ENCODE measurements around the gene CACNA1C. TPM values are rescaled to one million over a fixed set of nuclear protein-coding genes. Genes with fewer than 3 reads are reported as not detected.

Gene CACNA1C
- total RNA-seq, 1 experiment from 2014 or later = 1.1 TPM

GRCh38 chr12:2355198-2355597 is 302.4 kb downstream of the CACNA1C start:
- no peak overlapping the region for H3K9ac ChIP-seq (ENCODE audit: extremely low read depth, insufficient read length, low read length)
- no peak for DNase-seq
- no peak for TF ChIP-seq CTCF (conservative IDR thresholded peaks at IDR 0.05)
- Mint-ChIP-seq H3K4me3 (no peak overlapping the region), H3K9me3 (no peaks in the 10 kb centered on the region), H3K36me3 (ENCODE audit: insufficient read depth in 1 of 3, low read depth in 3 of 3) (no peaks in the 10 kb centered on the region), H3K27ac (no peak overlapping the region), H3K4me1 (peaks cover 11 to 16% of the 10 kb centered on the region in 2 experiments), H3K27me3 (ENCODE audit: low read depth) (peaks cover 6% of the 10 kb centered on the region)
- no peaks in the 10 kb centered on the region for H3K9me3 ChIP-seq (ENCODE audit: control insufficient read depth, low read depth, low read length)
- no peaks in the 10 kb centered on the region for H4K20me1 ChIP-seq (ENCODE audit: control insufficient read depth, insufficient read depth, insufficient read length)
- no peak overlapping the region for H3K14ac ChIP-seq (ENCODE audit: insufficient read depth, low read length)
- H3K79me1 ChIP-seq (ENCODE audit: insufficient read depth, low read depth, low read length, poor library complexity, severe bottlenecking) = no peaks in the 10 kb centered on the region
- no peak overlapping the region for H4K91ac ChIP-seq (ENCODE audit: insufficient read length, low read depth, low read length)
- WGBS (ENCODE audit: extremely low coverage, insufficient read length, low lambda C conversion rate) = no CpG with 5 or more reads among the region's 3 CpGs
- no peak overlapping the region for H2BK5ac ChIP-seq (ENCODE audit: insufficient read length, low read length)
- no peak overlapping the region for H4K8ac ChIP-seq (replicated peaks; ENCODE audit: insufficient read length, low read depth, low read length)
- H3K56ac ChIP-seq (ENCODE audit: insufficient read length, low read depth, low read length) = no peak overlapping the region
- no peak overlapping the region for H4K5ac ChIP-seq (ENCODE audit: insufficient read length, low read depth, low read length)
- no peak overlapping the region for H2BK20ac ChIP-seq (ENCODE audit: low read depth, low read length, poor library complexity, severe bottlenecking)
- H3K23ac ChIP-seq (ENCODE audit: insufficient read length, low read depth, low read length) = no peak overlapping the region
- H3K4me2 ChIP-seq (ENCODE audit: insufficient read depth, insufficient read length, low read length) = no peak overlapping the region
- no peak overlapping the region for H2BK15ac ChIP-seq (ENCODE audit: low read depth, low read length)
- no peaks in the 10 kb centered on the region for H3K23me2 ChIP-seq (ENCODE audit: insufficient read length, low read depth, low read length, poor library complexity, severe bottlenecking)
- no peak overlapping the region for H3T11ph ChIP-seq (ENCODE audit: low read length)
- H2AK5ac ChIP-seq (ENCODE audit: insufficient read length, low read length) = no peak overlapping the region
- no peak overlapping the region for H2BK12ac ChIP-seq (ENCODE audit: insufficient read length, low read depth, low read length)
- no peak overlapping the region for H3K4ac ChIP-seq (ENCODE audit: low read depth, low read length)
- H2BK120ac ChIP-seq (ENCODE audit: low read depth, low read length, poor library complexity, severe bottlenecking) = no peak overlapping the region
- H3K79me2 ChIP-seq (ENCODE audit: insufficient read depth, low read length) = no peaks in the 10 kb centered on the region; the same call in 1 of the 2 replicates
- no peaks in the 10 kb centered on the region for H3K27me3 ChIP-seq (ENCODE audit: insufficient read depth, low read length)
- no peak overlapping the region for H3K18ac ChIP-seq (ENCODE audit: insufficient read length, low read depth, low read length)
- H2AFZ ChIP-seq (ENCODE audit: low read length) = no peak overlapping the region
- no peaks in the 10 kb centered on the region for H3K4me1 ChIP-seq (ENCODE audit: insufficient read depth, low read length)
- no peak overlapping the region for H3K27ac ChIP-seq (ENCODE audit: insufficient read length, low read depth, low read length)

Measured in H9 (cell line).